Measurements from ENCODE around the gene DDR2.
"Not testable (repeated sequence)": the region's sequence is repeated elsewhere in the genome, so short reads cannot be mapped to it uniquely, and the experiment has no call there.

DDR2 gene
- total RNA-seq, result 1.2 to 3.0 (median 1.5) reads per million in 3 experiments

DNA sequence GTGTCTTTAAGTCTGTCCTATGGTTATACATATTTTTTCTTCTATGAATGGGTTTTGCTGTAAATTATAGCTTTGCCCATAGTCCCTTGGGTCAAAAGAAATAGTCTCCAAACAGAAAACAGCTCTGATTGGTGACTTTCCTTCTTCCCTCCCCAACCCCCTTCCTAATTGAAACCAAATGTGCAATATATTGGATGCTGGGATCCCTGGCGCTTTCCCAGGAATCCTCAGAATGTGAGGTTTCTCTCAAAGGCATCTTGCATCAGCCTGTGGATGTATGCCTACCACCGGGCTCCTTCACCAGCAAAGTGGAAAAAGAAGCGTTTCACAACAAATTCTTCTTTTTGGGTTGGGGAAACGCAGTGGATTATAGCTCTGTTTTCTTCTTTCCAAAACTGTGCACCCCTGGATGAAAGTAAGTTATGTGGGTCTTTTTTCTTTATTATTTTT lies at the start of gene DDR2:
Gene DDR2 (plus strand): TSS at position 248 of the 450 bp plus-strand sequence. CDS start 86,600 bp downstream, outside the sequence.
- DNase-seq, result no peak

DNA sequence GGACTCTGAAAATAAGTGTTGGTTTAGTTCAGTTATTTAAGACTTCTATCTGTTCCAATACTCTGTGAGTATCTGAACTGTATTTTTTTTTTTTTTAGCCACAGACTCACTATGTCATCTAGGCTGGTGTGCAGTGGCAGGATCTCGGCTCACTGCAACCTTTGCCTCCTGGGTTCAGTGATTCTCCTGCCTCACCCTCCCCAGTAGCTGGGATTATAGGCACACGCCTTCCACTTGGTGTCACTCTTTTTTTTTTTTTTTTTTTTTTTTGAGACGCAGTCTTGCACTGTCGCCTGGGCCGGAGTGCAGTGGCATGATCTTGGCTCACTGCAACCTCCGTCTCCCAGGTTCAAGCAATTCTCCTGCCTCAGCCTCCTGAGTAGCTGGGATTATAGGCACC lies 49.4 kb upstream of the DDR2 start:
- not testable (repeated sequence) for DNase-seq

DNA sequence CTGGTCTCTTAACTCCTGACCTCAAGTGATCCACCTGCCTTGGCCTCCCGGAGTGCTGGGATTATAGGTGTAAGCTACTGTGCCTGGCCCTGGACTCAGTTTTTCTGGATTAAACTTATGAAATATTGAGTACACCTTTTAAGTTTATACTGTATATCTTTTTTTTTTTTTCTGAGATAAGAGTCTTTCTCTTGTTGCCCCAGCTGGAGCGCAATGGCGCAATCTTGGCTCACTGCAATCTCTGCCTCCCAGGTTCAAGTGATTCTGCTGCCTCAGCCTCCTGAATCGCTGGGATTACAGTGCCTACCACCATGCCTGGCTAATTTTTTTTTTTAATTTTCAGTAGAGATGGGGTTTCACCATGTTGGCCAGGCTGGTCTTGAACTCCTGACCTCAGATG lies 47.2 kb upstream of the DDR2 start:
- DNase-seq, result not testable (repeated sequence)

GRCh38 chr1:162587347-162587746 lies 44.9 kb upstream of the DDR2 start:
- no peak for DNase-seq

- no peak for DNase-seq
These were observed 44.5 kb upstream of the DDR2 start for GRCh38 chr1:162587761-162588260.

DNA sequence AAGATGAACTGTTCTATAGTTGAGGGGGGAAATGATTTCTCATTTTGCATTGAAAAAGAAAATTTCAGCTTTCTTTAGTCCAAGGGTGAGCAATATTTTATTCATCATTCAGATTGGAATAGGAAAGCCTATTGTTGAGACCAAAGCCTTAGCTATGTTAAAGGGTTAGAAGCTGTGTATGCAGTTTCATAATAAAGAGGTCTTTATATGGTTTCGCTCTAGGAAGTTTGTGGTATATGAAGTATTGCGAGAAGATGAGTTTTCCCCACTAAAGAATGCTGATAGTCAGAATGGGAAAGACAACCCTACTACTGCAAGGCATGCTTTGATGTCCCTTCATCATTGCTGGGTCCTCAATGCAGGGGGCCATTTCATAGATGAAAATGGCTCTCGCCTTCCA lies 42.2 kb upstream of the DDR2 start:
- no peak for DNase-seq

- no peak for DNase-seq
These were observed 41.6 kb upstream of the DDR2 start for GRCh38 chr1:162590686-162591085.

GRCh38 chr1:162596514-162597170 lies 35.6 kb upstream of the DDR2 start:
- no peak for DNase-seq

- no peak for DNase-seq
These were observed 32.8 kb upstream of the DDR2 start for GRCh38 chr1:162599451-162599850.

GRCh38 chr1:162603117-162603516 lies 29.1 kb upstream of the DDR2 start:
- not testable (repeated sequence) for DNase-seq

DNA sequence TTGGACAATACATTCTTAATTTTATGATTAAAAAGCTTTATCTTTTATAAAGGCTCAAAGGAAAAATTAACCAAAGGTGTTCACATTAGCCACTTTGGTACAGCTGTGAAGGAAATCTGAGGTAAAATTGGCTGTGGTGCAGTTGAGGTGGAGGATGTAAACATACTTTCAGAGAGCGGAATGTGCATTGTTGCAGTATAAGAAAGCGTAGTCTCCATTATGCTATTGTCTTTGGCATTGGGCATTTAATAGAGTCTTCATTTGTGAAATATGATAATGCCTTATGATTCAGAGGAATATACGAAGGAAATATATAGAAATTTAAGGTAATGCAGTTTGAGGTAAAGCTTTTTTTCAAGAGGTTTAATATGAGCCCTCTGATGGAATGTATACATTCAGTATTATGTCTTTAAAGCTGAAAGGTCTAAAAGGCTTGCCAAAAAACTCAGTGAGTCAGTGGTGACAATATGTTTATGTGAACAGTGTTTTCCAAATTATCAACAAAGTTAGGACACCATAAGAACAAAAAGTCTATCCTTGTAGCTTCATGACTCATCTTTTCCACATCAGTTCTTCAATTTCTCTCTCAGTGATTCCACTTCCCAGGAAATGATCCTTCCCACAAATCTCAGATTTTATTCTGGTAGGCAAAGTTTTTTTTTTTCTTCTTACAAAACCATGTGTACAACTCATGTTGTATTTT lies 26.9 kb upstream of the DDR2 start:
- no peak for DNase-seq

- DNase-seq, result no peak
These were observed 23.0 kb upstream of the DDR2 start for GRCh38 chr1:162609306-162609705.

GRCh38 chr1:162612606-162613400 lies 19.5 kb upstream of the DDR2 start:
- no peak for DNase-seq

GRCh38 chr1:162616848-162617247 lies 15.4 kb upstream of the DDR2 start:
- no peak for DNase-seq

DNA sequence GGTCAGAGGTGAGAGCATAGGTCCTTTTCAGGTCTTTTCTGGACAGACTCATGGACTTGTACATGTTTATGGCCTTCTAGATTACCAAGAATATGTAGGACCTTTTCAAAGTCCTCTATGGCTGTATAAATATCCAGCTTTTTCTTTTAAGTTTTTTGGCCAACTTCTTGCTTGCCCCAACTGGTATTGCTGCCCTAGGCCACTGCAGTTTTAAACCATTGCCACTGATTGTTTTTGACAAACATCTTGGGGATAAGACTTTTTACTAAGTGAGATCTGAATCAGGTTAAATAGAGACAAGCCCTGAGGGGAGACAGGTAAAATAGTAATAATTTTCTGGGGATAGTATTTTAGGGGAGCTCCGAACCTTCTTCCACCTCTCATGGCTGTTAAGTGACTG lies 14.8 kb upstream of the DDR2 start:
- DNase-seq, result no peak

GRCh38 chr1:162619076-162619475 lies 13.2 kb upstream of the DDR2 start:
- DNase-seq, result no peak

DNA sequence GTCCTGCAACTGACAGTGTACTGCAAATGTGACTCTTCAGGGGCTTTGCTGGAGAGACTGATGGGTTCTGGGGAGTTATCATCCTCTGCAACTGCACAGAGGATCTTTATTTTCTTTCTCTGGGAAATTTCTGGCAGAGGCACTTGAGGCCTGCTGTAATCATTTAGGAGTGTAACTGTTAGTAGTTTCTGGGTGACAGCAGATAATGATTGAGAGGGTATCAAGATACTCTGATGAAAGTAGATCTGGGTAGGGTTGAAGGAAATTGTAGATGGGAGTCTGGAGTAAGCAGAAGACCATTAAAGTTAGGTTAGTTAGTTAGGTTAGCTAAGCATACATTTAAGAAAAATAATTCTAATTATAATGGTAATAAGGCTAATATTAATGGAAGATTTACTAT lies 11.0 kb upstream of the DDR2 start:
- no peak for DNase-seq

GRCh38 chr1:162625679-162626078 lies 6.6 kb upstream of the DDR2 start:
- DNase-seq, result no peak

DNA sequence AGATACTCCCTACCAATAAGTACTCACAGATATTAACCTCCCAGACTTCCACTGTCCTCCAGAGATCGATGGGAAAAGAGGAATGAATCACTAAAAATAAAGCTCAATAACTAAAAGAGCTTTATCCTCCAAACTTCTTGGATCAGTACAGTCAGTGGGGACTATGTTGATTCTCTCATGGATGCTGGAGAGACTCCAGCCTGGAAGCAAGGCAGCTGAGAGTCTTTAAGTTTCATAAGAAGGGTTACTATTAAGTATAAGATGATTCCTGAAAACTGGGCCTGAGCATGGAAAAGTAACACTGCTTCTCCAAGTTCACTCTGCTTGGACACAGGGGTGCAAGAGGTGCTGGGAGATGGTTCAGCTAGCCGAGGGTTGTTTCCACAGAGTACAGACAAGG lies 6.2 kb upstream of the DDR2 start:
- no peak for DNase-seq

- DNase-seq, result no peak
These were observed 5.5 kb upstream of the DDR2 start for GRCh38 chr1:162626761-162627160.

- DNase-seq, result no peak
These were observed 4.5 kb upstream of the DDR2 start for GRCh38 chr1:162627662-162628296.

DNA sequence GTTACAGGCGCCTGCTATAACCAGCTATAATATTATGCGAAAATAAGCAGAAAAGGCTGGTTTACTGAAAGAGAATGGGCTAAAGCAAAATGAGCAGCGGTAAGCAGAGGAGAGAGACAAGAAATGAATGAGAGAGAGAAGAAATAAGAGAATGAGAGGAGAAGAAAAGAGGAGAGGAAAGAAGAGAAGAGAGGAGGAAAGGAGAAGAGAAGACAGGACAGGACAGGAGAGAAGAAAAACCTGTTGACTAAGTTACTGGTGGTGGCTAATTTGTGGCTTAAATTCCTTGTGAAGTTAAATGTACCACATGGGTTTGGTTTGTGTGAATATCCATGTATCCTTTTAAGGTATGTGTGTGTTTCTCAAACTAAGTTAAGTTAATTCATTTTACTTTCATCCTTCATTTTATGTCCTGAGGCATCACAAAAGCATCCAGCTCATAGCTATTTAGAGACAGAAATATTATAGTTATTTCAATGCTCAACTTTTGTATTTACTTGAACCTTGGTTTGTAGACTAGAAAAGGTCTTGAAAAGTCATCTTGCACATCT lies 3.1 kb upstream of the DDR2 start:
- DNase-seq, result no peak

DNA sequence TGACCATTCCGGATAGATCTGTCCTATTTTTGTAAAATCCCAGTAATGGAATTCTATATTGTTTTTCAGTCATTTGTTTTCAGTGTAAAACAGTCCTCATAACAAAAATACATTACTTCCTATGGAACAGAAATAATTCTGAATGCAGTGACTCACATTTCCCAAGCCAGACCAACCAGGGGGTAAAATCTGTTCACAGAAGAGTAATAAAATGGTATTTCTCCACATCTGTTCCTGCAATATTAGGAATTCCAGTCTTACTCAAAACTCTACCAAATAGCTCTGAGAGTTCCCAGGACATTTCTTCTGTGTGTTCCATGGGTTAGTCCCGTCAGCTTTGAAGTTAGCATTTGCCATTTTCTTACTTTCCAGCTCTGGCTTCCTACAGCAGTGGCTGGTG lies 2.6 kb upstream of the DDR2 start:
- DNase-seq, result no peak
